GM21576 (cell line): Measurements from ENCODE around the gene DPYD.

ENCODE experiments used
- ATAC-seq: cut with Tn5 transposase; IDR thresholded peaks from one replicate; pipeline ENCODE4 v1.9.1; 2021; ENCODE audit warnings: mild to moderate bottlenecking, moderate library complexity; ENCODE audit not compliant: unreplicated experiment

The DPYD gene

GRCh38 chr1:97071173-97071572, 849.7 kb downstream of the DPYD start:
- ATAC-seq = no peak

GRCh38 chr1:97070376-97070775, 850.5 kb downstream of the DPYD start:
- no peak for ATAC-seq

- ATAC-seq = no peak
Measured at GRCh38 chr1:97069312-97069711, 851.5 kb downstream of the DPYD start.

GRCh38 chr1:97066860-97067259, 854.0 kb downstream of the DPYD start:
- no peak for ATAC-seq

- no peak for ATAC-seq
Measured at GRCh38 chr1:97063532-97063931, 857.3 kb downstream of the DPYD start.

GRCh38 chr1:97061604-97062003, 859.2 kb downstream of the DPYD start:
- no peak for ATAC-seq

GRCh38 chr1:97056386-97056785, 864.4 kb downstream of the DPYD start:
- ATAC-seq = no peak

GRCh38 chr1:97053268-97053667, 867.6 kb downstream of the DPYD start:
- ATAC-seq = no peak

GRCh38 chr1:97051823-97052222, 869.0 kb downstream of the DPYD start:
- ATAC-seq = no peak

- ATAC-seq = no peak
Measured at GRCh38 chr1:97050506-97050905, 870.3 kb downstream of the DPYD start.

- no peak for ATAC-seq
Measured at GRCh38 chr1:97047421-97047793, 873.4 kb downstream of the DPYD start.

GRCh38 chr1:97046765-97047420, 873.9 kb downstream of the DPYD start:
- no peak for ATAC-seq

GRCh38 chr1:97044159-97044760, 876.6 kb downstream of the DPYD start:
- no peak for ATAC-seq

- ATAC-seq = no peak
Measured at GRCh38 chr1:97042551-97042950, 878.3 kb downstream of the DPYD start.

- ATAC-seq = no peak
Measured at GRCh38 chr1:97041026-97041425, 879.8 kb downstream of the DPYD start.

- ATAC-seq = no peak
Measured at GRCh38 chr1:97038410-97038809, 882.4 kb downstream of the DPYD start.

GRCh38 chr1:97034651-97035050, 886.2 kb downstream of the DPYD start:
- no peak for ATAC-seq

- ATAC-seq = no peak
Measured at GRCh38 chr1:97033949-97034348, 886.9 kb downstream of the DPYD start.
